Neural progenitor cell (in vitro differentiated cells): ENCODE results near the gene PDHX. TPM values are rescaled to one million over a fixed set of nuclear protein-coding genes. Genes with fewer than 3 reads are reported as not detected.

Source experiments
- DNase-seq: peaks from one replicate; pipeline ENCODE4 v3.0.0-alpha.2; 2016; ENCODE audit warnings: low spot score
- H2AFZ ChIP-seq: fragments of 200-600 bp; sonication (generic); replicated peaks from 2 replicates; pipeline ENCODE4 v1.6.1; 2016; ENCODE audit warnings: antibody characterized with exemption
- H3F3A ChIP-seq: fragments of 200-600 bp; sonication (generic); 2 replicates; pipeline ENCODE4 v1.6.1; 2016; ENCODE audit warnings: antibody characterized with exemption, low read depth
- H3K27ac ChIP-seq: fragments of 200-600 bp; sonication (generic); 2 replicates; pipeline ENCODE4 v1.5.1; 2016; ENCODE audit warnings: mild to moderate bottlenecking
- H3K27me3 ChIP-seq: fragments of 200-600 bp; sonication (generic); 2 replicates; pipeline ENCODE4 v1.6.1; 2016; ENCODE audit warnings: mild to moderate bottlenecking, moderate library complexity
- H3K36me3 ChIP-seq: fragments of 200-600 bp; sonication (generic); 2 replicates; pipeline ENCODE4 v1.5.1; 2016
- H3K4me1 ChIP-seq: fragments of 200-600 bp; sonication (generic); 2 replicates; pipeline ENCODE4 v1.6.1; 2016; ENCODE audit warnings: mixed run types
- H3K4me2 ChIP-seq: fragments of 200-600 bp; sonication (generic); 2 replicates; pipeline ENCODE4 v1.6.1; 2016
- H3K4me3 ChIP-seq: fragments of 200-600 bp; sonication (generic); 2 replicates; pipeline ENCODE4 v1.5.1; 2016
- H3K79me2 ChIP-seq: fragments of 200-600 bp; sonication (generic); 2 replicates; pipeline ENCODE4 v1.6.1; 2016; ENCODE audit warnings: low read depth
- H3K9ac ChIP-seq: fragments of 200-600 bp; sonication (generic); 2 replicates; pipeline ENCODE4 v1.6.1; 2016
- H3K9me3 ChIP-seq: fragments of 200-600 bp; sonication (generic); 2 replicates; pipeline ENCODE4 v1.5.1; 2016; ENCODE audit warnings: low read depth
- H4K20me1 ChIP-seq: fragments of 200-600 bp; sonication (generic); 2 replicates; pipeline ENCODE4 v1.6.1; 2016; ENCODE audit warnings: low read depth
- H3K27ac Mint-ChIP-seq: 3 replicates; pipeline ENCODE4 v1.8.0; 2021; ENCODE audit warnings: mixed read lengths
- H3K27me3 Mint-ChIP-seq: 2 replicates; pipeline ENCODE4 v1.8.0; 2022; ENCODE audit warnings: low read depth, mild to moderate bottlenecking, inconsistent platforms, moderate library complexity, mixed read lengths; ENCODE audit not compliant: insufficient read depth
- H3K36me3 Mint-ChIP-seq: 3 replicates; pipeline ENCODE4 v1.8.0; 2021; ENCODE audit warnings: mixed read lengths
- H3K4me1 Mint-ChIP-seq: 3 replicates; pipeline ENCODE4 v1.8.0; 2021; ENCODE audit warnings: mixed read lengths
- H3K4me3 Mint-ChIP-seq: 3 replicates; pipeline ENCODE4 v1.8.0; 2021; ENCODE audit warnings: mild to moderate bottlenecking, moderate library complexity, mixed read lengths
- H3K9me3 Mint-ChIP-seq: 3 replicates; pipeline ENCODE4 v1.8.0; 2020; ENCODE audit warnings: mixed read lengths
- CTCF ChIP-seq: fragments of 200-600 bp; sonication (generic); IDR thresholded peaks from 2 replicates; pipeline ENCODE4 v1.5.1; 2017; ENCODE audit warnings: antibody characterized with exemption, mild to moderate bottlenecking
- EZH2 ChIP-seq: fragments of 200-600 bp; sonication (generic); IDR thresholded peaks from 2 replicates; pipeline ENCODE4 v1.6.1; 2017; ENCODE audit warnings: antibody characterized with exemption, mild to moderate bottlenecking, moderate library complexity
- EZH2phosphoT487 ChIP-seq: fragments of 200-600 bp; sonication (generic); IDR thresholded peaks from 2 replicates; pipeline ENCODE4 v1.6.1; 2017; ENCODE audit warnings: antibody characterized with exemption
- total RNA-seq: library from RNA; depleted of rRNA; stranded (reverse); fragments of >200 nt; gene quantifications from 2 replicates; pipeline ENCODE4 v1.2.3, GENCODE V29; 2015; ENCODE audit warnings: low replicate concordance

PDHX gene
- total RNA-seq, 1 donor from 2014 or later: 38.4 TPM

- no peak overlapping the region for H3K27ac Mint-ChIP-seq
- H3K27me3 ChIP-seq: no peaks in the 10 kb centered on the region
- H2AFZ ChIP-seq: no peak overlapping the region
- H3K4me1 ChIP-seq: no peaks in the 10 kb centered on the region
- H3K36me3 Mint-ChIP-seq: peaks cover 28% of the 10 kb centered on the region
- no peaks in the 10 kb centered on the region for H3F3A ChIP-seq
- no peak overlapping the region for H3K4me2 ChIP-seq
- no peaks in the 10 kb centered on the region for H3K36me3 ChIP-seq
- no peaks in the 10 kb centered on the region for H3K9me3 ChIP-seq
- no peak overlapping the region for H3K4me3 Mint-ChIP-seq
- H3K79me2 ChIP-seq: peaks cover 12% of the 10 kb centered on the region
- TF ChIP-seq CTCF (no peak), EZH2 (no peak), EZH2phosphoT487 (no peak)
- no peaks in the 10 kb centered on the region for H3K4me1 Mint-ChIP-seq
- no peak overlapping the region for H3K9ac ChIP-seq
- DNase-seq: no peak
- peaks cover 5% of the 10 kb centered on the region for H4K20me1 ChIP-seq
- H3K4me3 ChIP-seq: no peak overlapping the region
- H3K9me3 Mint-ChIP-seq: peaks cover 7% of the 10 kb centered on the region
- H3K27ac ChIP-seq: no peak overlapping the region
- no peaks in the 10 kb centered on the region for H3K27me3 Mint-ChIP-seq
These were observed 25.3 kb downstream of the PDHX start for GRCh38 chr11:34941688-34942087.

DNA sequence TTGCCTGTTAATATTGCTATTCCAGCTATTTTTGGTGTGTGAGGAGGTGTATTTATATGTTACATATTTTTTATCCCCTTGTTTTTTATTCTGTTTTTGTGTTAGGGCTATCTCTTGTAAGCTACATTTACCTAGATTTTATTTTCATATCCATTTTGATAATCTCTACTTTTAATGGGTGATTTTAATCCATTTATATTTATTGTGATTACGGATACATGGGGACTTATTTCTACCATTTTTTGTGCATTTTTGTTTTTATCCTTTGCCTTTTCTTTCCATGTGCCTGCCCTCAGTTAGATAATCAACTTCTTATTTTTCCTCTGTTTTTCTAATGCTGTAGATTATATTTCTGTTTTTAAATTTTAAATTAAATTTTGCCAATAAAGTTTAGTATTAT is 28.3 kb downstream of the PDHX start:
- Histone ChIP-seq H2AFZ (no peak overlapping the region), H3K4me1 (no peaks in the 10 kb centered on the region), H3K79me2 (peaks cover 12% of the 10 kb centered on the region), H3K27me3 (no peaks in the 10 kb centered on the region), H3K4me2 (no peak overlapping the region), H3K9ac (no peak overlapping the region), H4K20me1 (no peaks in the 10 kb centered on the region), H3K27ac (no peak overlapping the region), H3F3A (no peaks in the 10 kb centered on the region), H3K4me3 (no peak overlapping the region), H3K36me3 (peaks cover 3% of the 10 kb centered on the region), H3K9me3 (no peaks in the 10 kb centered on the region)
- DNase-seq: no peak
- Mint-ChIP-seq H3K4me1 (no peaks in the 10 kb centered on the region), H3K4me3 (no peak overlapping the region), H3K27me3 (no peaks in the 10 kb centered on the region), H3K27ac (no peak overlapping the region), H3K36me3 (peaks cover 25% of the 10 kb centered on the region), H3K9me3 (peaks cover 7% of the 10 kb centered on the region)
- TF ChIP-seq EZH2phosphoT487 (no peak), CTCF (no peak), EZH2 (no peak)

DNA sequence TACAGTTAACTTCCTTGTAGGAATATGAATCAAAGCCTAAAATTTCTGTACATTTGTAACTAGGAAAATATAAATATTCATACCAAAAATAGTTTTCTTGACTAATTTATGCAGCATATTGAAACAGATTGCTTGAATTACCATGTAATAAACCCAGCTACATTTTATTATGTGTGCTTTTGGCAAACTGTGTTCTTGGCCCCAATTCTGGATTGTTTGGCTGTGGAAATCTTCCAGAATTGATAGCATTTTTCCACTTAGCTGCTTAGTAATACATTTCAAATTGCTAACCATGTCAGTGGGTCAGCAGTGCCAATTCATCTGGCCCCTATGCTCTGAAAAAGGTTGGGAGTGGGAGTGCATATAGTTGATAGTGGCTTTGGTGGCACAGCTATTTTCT is 32.3 kb downstream of the PDHX start:
- no peak for DNase-seq
- Histone ChIP-seq H3K4me3 (no peak overlapping the region), H4K20me1 (no peaks in the 10 kb centered on the region), H3K9me3 (no peaks in the 10 kb centered on the region), H3K79me2 (peaks cover 9% of the 10 kb centered on the region), H3F3A (no peaks in the 10 kb centered on the region), H3K9ac (no peak overlapping the region), H3K27ac (no peak overlapping the region), H3K36me3 (peaks cover 3% of the 10 kb centered on the region), H3K4me1 (no peaks in the 10 kb centered on the region), H3K4me2 (no peak overlapping the region), H3K27me3 (no peaks in the 10 kb centered on the region), H2AFZ (no peak overlapping the region)
- no peak for TF ChIP-seq EZH2phosphoT487
- no peak for TF ChIP-seq EZH2
- TF ChIP-seq CTCF: no peak
- H3K4me3 Mint-ChIP-seq: no peak overlapping the region
- no peak overlapping the region for H3K27ac Mint-ChIP-seq
- peaks cover 10% of the 10 kb centered on the region for H3K36me3 Mint-ChIP-seq
- H3K9me3 Mint-ChIP-seq: peaks cover 4% of the 10 kb centered on the region
- H3K27me3 Mint-ChIP-seq: no peaks in the 10 kb centered on the region
- no peaks in the 10 kb centered on the region for H3K4me1 Mint-ChIP-seq

DNA sequence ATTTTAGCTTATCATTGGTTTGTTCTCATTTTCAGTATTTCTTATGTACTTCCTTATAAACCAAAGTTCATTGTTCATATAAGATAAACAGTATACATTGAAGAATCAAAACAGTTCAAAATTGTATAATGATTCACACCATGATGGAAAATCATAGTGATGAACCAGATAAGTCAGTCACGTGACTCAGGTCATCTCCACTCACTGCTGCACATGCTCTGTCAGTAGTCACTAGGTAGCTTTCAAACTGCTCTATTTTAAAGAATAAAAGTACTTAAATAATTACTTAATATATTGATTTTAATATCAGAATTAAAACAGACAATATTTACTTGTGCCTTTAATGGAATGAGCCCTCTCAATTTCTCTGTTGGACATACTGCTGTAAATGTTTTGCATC is 37.5 kb downstream of the PDHX start:
- no peak overlapping the region for H2AFZ ChIP-seq
- no peak overlapping the region for H3K4me2 ChIP-seq
- peaks cover 8% of the 10 kb centered on the region for H3K4me1 ChIP-seq
- no peaks in the 10 kb centered on the region for H4K20me1 ChIP-seq
- peaks cover 2% of the 10 kb centered on the region for H3K4me1 Mint-ChIP-seq
- H3K27me3 Mint-ChIP-seq: no peaks in the 10 kb centered on the region
- no peak for TF ChIP-seq EZH2phosphoT487
- TF ChIP-seq EZH2: no peak
- no peak for TF ChIP-seq CTCF
- no peak overlapping the region for H3K27ac ChIP-seq
- H3K36me3 Mint-ChIP-seq: peaks cover 8% of the 10 kb centered on the region
- DNase-seq: no peak
- no peaks in the 10 kb centered on the region for H3F3A ChIP-seq
- no peak overlapping the region for H3K27ac Mint-ChIP-seq
- H3K27me3 ChIP-seq: no peaks in the 10 kb centered on the region
- H3K36me3 ChIP-seq: peaks cover 2% of the 10 kb centered on the region
- no peaks in the 10 kb centered on the region for H3K79me2 ChIP-seq
- H3K4me3 Mint-ChIP-seq: no peak overlapping the region
- no peaks in the 10 kb centered on the region for H3K9me3 ChIP-seq
- no peak overlapping the region for H3K9ac ChIP-seq
- no peaks in the 10 kb centered on the region for H3K9me3 Mint-ChIP-seq
- H3K4me3 ChIP-seq: no peak overlapping the region
